Activated naive CD4-positive, alpha-beta T cell treated with anti-CD3 and anti-CD28 coated beads for 36 hours (primary cell): Measurements from ENCODE around the gene DCC. TPM values are rescaled to one million over a fixed set of nuclear protein-coding genes. Genes with fewer than 3 reads are reported as not detected.

Experiments used
- CTCF ChIA-PET: fragments of 350-600 bp; sonication (Branson Sonifier 250); formaldehyde crosslinking; loops from one replicate; lab custom pipeline; 2021; ENCODE audit warnings: antibody characterized with exemption; lab: Charles Lee
- DNase-seq: peaks from one replicate; pipeline ENCODE4 v3.0.0-alpha.2; 2020
- H3K27ac Mint-ChIP-seq: one replicate; pipeline ENCODE4 v1.8.0; 2021; ENCODE audit warnings: mild to moderate bottlenecking, mixed read lengths
- H3K27me3 Mint-ChIP-seq: one replicate; pipeline ENCODE4 v1.8.0; 2021; ENCODE audit warnings: low read depth, mixed read lengths
- H3K36me3 Mint-ChIP-seq: one replicate; pipeline ENCODE4 v1.8.0; 2021; ENCODE audit warnings: low read depth, mixed read lengths
- H3K4me1 Mint-ChIP-seq: one replicate; pipeline ENCODE4 v1.8.0; 2021; ENCODE audit warnings: low read depth, mixed read lengths
- H3K4me3 Mint-ChIP-seq: one replicate; pipeline ENCODE4 v1.8.0; 2021; ENCODE audit warnings: mild to moderate bottlenecking, moderate library complexity, mixed read lengths
- H3K9me3 Mint-ChIP-seq: one replicate; pipeline ENCODE4 v1.8.0; 2021; ENCODE audit warnings: mixed read lengths
- intact Hi-C: fragments of 100-400 bp; cut with micrococcal nuclease; formaldehyde crosslinking; loops from one replicate; pipeline ENCODE4 v1.15.1; 2023
- total RNA-seq, 2 experiments: library from RNA; stranded (reverse); gene quantifications; one replicate each; pipeline ENCODE4 v1.2.3, GENCODE V29; 2021

Gene DCC
- total RNA-seq, 2 experiments from 2014 or later, result not detected

- DNase-seq, result no peak
- Mint-ChIP-seq H3K4me3 (no peak overlapping the region), H3K27ac (no peak overlapping the region), H3K27me3 (no peaks in the 10 kb centered on the region), H3K4me1 (no peaks in the 10 kb centered on the region), H3K36me3 (no peaks in the 10 kb centered on the region), H3K9me3 (no peaks in the 10 kb centered on the region)
- intact Hi-C loops, result no loop called here
- CTCF ChIA-PET, result no interaction called here
These were observed 63.5 kb downstream of the DCC start for GRCh38 chr18:52403291-52404021.

DNA sequence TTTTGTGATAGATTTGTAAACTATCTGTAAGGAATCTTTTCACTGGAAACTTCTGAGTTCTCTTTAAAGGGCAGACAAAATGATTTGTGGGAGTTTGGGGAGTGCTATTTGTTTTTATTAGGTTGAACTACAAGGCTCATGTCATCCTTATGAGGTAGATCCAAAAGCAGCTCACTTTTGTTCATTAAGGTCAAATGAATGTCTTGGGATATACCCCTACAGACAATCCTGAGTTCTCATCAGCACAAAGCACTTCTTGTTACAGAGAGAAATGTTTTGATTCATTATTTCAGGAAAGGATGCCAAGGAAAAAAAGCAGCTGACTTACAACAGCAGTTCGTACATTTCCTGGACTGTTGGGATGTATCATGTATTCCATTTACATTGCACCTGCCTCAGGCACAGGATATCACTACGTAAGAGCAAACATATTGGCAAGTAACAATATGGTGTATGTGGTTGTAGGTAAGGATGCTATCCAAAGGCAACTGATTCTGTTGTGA lies 68.9 kb downstream of the DCC start:
- intact Hi-C loops, result no loop called here
- Mint-ChIP-seq H3K9me3 (no peaks in the 10 kb centered on the region), H3K27ac (no peak overlapping the region), H3K4me1 (no peaks in the 10 kb centered on the region), H3K36me3 (no peaks in the 10 kb centered on the region), H3K4me3 (no peak overlapping the region), H3K27me3 (no peaks in the 10 kb centered on the region)
- no peak for DNase-seq
- CTCF ChIA-PET, result no interaction called here

DNA sequence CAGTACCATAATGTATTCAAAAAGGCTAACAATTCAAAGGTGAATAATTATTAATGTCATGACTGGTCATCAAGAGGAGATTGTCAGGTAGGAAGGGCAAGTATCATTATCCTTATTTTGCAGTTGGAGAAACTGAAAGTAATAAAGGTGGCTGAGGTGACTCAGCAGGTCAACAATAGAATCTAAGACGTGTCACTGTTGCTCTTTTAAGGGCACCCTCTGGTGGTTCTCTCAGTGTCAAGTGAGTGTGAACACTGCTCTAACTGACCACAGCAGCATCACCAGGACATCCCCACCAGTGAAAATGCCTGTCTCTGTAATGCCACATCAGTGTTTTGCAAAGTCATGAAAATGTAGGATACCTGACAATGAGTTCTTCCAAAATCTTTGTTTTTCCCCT lies 69.7 kb downstream of the DCC start:
- intact Hi-C loops, result no loop called here
- no peak overlapping the region for H3K27ac Mint-ChIP-seq
- no peak for DNase-seq
- no peaks in the 10 kb centered on the region for H3K4me1 Mint-ChIP-seq
- no peaks in the 10 kb centered on the region for H3K36me3 Mint-ChIP-seq
- CTCF ChIA-PET, result no interaction called here
- no peak overlapping the region for H3K4me3 Mint-ChIP-seq
- no peaks in the 10 kb centered on the region for H3K27me3 Mint-ChIP-seq
- H3K9me3 Mint-ChIP-seq, result no peaks in the 10 kb centered on the region

DNA sequence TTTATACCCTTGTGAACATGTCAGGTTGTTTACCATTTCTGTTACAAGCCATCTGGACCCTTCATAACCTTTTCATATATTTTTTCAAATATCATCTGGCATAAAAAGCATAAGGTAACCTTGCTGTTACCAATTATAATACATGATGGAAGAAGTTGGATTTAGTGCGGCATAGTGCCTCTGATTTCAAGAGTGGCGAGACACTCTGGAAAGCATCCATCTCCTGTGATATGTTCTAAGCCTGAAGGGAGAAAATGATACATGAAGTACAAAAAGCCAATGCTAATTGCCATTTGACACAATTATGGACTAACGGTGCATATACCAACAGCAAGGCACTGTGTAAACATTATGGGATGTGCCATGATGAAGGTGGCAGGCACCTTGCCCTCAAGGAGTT lies 75.1 kb downstream of the DCC start:
- H3K4me1 Mint-ChIP-seq, result no peaks in the 10 kb centered on the region
- no peaks in the 10 kb centered on the region for H3K9me3 Mint-ChIP-seq
- no peaks in the 10 kb centered on the region for H3K36me3 Mint-ChIP-seq
- H3K27me3 Mint-ChIP-seq, result no peaks in the 10 kb centered on the region
- DNase-seq, result no peak
- intact Hi-C loops, result no loop called here
- no peak overlapping the region for H3K4me3 Mint-ChIP-seq
- CTCF ChIA-PET, result no interaction called here
- no peak overlapping the region for H3K27ac Mint-ChIP-seq

DNA sequence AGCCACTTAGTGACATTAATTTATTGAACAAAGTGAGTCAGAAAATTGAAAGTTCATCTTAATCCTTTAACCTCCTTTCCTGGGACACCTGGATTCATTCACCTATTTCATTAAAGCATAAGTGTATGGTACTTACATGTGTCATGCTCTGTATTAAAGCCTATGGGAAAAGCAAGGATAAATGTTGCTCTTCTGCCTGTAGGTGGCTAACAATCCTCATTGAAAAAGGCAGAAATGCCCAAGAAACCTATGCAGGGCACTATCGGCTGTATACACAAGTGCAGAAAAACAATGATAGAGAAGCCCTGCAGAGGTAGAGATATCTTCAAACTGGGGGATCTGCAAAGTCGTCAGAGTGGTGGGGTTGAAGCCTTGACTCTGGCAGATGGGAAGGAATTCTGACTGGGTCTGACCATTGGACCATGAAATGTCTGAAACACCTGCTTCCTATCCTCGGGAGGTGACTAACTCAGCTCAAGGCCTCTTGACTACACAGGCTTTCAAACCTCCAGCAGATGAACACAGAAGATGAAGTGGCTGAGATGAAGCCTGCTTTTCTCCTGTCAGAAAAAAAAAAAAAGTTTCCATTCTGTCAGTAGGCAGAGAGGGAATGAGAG lies 83.1 kb downstream of the DCC start:
- no peaks in the 10 kb centered on the region for H3K27me3 Mint-ChIP-seq
- DNase-seq, result no peak
- no peaks in the 10 kb centered on the region for H3K4me1 Mint-ChIP-seq
- H3K27ac Mint-ChIP-seq, result no peak overlapping the region
- CTCF ChIA-PET, result interaction anchor here (0.7 kb wide), 1 partner anchor 49 kb away, joined by 3 read pairs; no protein-coding TSS in a partner anchor
- no peak overlapping the region for H3K4me3 Mint-ChIP-seq
- peaks cover 4% of the 10 kb centered on the region for H3K9me3 Mint-ChIP-seq
- no peaks in the 10 kb centered on the region for H3K36me3 Mint-ChIP-seq
- intact Hi-C loops, result no loop called here

DNA sequence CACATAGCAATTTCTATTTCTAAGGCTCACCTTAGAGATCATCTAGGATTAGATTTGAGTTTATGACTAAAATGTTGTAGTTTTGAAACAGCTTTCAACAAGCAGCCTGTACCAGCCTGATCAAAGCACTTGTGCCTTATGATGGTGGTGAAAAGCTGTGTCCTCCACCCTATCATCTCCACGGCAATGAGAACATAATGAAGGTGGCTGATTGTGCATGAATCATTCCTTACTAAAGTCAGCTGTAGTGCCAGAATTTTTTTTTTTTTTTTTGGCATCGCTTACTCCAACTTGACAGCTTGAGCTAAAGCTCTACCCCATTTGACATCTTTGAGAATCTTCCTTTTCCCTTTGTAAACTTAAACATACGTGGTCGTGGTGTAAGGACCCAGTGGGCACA lies 86.0 kb downstream of the DCC start:
- Mint-ChIP-seq H3K27ac (no peak overlapping the region), H3K4me3 (no peak overlapping the region), H3K9me3 (peaks cover 4% of the 10 kb centered on the region), H3K27me3 (no peaks in the 10 kb centered on the region), H3K36me3 (no peaks in the 10 kb centered on the region), H3K4me1 (no peaks in the 10 kb centered on the region)
- CTCF ChIA-PET, result no interaction called here
- DNase-seq, result no peak
- intact Hi-C loops, result no loop called here

DNA sequence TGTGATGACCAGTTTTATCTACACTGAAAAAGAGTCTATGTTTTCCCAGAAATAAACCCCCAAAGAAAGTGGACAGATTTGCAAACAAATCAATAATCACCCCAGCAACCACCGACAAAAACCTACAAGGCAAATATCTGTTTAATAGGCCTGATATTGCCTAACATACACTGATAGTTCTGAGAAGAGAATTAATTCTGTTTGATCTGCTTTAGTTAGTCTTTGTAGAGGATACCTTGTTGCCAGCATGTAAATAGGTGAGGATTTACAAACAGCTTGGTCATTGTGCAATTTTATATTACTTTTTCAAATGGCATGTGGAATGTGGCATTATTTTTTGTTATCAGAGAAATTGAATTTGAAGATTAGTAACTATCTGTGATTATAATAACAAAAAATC lies 86.5 kb downstream of the DCC start:
- no peak overlapping the region for H3K27ac Mint-ChIP-seq
- no peaks in the 10 kb centered on the region for H3K36me3 Mint-ChIP-seq
- intact Hi-C loops, result no loop called here
- CTCF ChIA-PET, result no interaction called here
- no peak for DNase-seq
- H3K27me3 Mint-ChIP-seq, result no peaks in the 10 kb centered on the region
- peaks cover 4% of the 10 kb centered on the region for H3K9me3 Mint-ChIP-seq
- no peaks in the 10 kb centered on the region for H3K4me1 Mint-ChIP-seq
- no peak overlapping the region for H3K4me3 Mint-ChIP-seq

DNA sequence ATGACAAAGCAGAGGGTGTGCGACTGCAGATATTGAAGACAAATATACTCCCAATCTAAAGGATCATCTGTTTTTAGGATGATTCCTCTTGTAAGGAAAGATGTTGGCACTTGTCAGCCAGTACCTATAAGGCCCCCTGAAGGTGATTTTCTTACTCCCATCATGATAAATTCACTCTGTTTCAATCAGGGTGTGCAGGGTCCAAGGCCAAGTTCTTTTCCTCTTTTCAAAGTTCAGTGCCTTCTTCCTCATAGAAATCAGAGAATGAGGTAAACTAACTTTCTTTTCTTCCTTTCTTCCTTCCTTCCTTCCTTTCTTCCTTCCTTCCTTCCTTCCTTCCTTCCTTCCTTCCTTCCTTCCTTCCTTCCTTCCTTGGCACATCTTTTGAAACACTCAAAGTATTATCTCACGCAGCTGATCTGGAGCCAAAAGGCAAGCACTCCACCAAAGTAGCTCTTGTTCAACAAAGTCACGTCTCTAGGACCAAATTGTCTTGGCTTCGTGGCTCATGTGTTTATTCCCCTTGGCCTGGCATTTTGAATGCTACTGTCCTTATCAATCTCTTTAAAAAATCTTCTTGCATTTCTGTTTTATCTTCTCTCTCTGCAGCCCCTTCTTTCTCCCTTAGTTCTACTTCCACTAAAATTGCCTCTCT lies 87.7 kb downstream of the DCC start:
- H3K27me3 Mint-ChIP-seq, result no peaks in the 10 kb centered on the region
- H3K9me3 Mint-ChIP-seq, result peaks cover 1% of the 10 kb centered on the region
- CTCF ChIA-PET, result no interaction called here
- no peaks in the 10 kb centered on the region for H3K4me1 Mint-ChIP-seq
- no peak overlapping the region for H3K4me3 Mint-ChIP-seq
- no peak for DNase-seq
- no peak overlapping the region for H3K27ac Mint-ChIP-seq
- intact Hi-C loops, result no loop called here
- no peaks in the 10 kb centered on the region for H3K36me3 Mint-ChIP-seq

- Mint-ChIP-seq H3K27me3 (no peaks in the 10 kb centered on the region), H3K27ac (no peak overlapping the region), H3K9me3 (no peaks in the 10 kb centered on the region), H3K4me1 (no peaks in the 10 kb centered on the region), H3K4me3 (no peak overlapping the region), H3K36me3 (no peaks in the 10 kb centered on the region)
- DNase-seq, result no peak
- intact Hi-C loops, result no loop called here
- CTCF ChIA-PET, result no interaction called here
These were observed 91.7 kb downstream of the DCC start for GRCh38 chr18:52431683-52432082.

- Mint-ChIP-seq H3K4me3 (no peak overlapping the region), H3K36me3 (no peaks in the 10 kb centered on the region), H3K27ac (no peak overlapping the region), H3K4me1 (no peaks in the 10 kb centered on the region), H3K9me3 (no peaks in the 10 kb centered on the region), H3K27me3 (peaks cover 2% of the 10 kb centered on the region)
- CTCF ChIA-PET, result no interaction called here
- no peak for DNase-seq
- intact Hi-C loops, result no loop called here
These were observed 93.8 kb downstream of the DCC start for GRCh38 chr18:52433797-52434196.

- peaks cover 2% of the 10 kb centered on the region for H3K27me3 Mint-ChIP-seq
- H3K36me3 Mint-ChIP-seq, result no peaks in the 10 kb centered on the region
- H3K4me1 Mint-ChIP-seq, result no peaks in the 10 kb centered on the region
- intact Hi-C loops, result no loop called here
- H3K4me3 Mint-ChIP-seq, result no peak overlapping the region
- H3K27ac Mint-ChIP-seq, result no peak overlapping the region
- no peak for DNase-seq
- CTCF ChIA-PET, result interaction anchor here (0.5 kb wide), 1 partner anchor 464 kb away, joined by 3 read pairs; no protein-coding TSS in a partner anchor
- no peaks in the 10 kb centered on the region for H3K9me3 Mint-ChIP-seq
These were observed 95.3 kb downstream of the DCC start for GRCh38 chr18:52435301-52435700.

- no peak overlapping the region for H3K4me3 Mint-ChIP-seq
- H3K36me3 Mint-ChIP-seq, result no peaks in the 10 kb centered on the region
- intact Hi-C loops, result no loop called here
- CTCF ChIA-PET, result no interaction called here
- no peak overlapping the region for H3K27ac Mint-ChIP-seq
- no peaks in the 10 kb centered on the region for H3K9me3 Mint-ChIP-seq
- no peak for DNase-seq
- H3K27me3 Mint-ChIP-seq, result peaks cover 2% of the 10 kb centered on the region
- no peaks in the 10 kb centered on the region for H3K4me1 Mint-ChIP-seq
These were observed 97.2 kb downstream of the DCC start for GRCh38 chr18:52437161-52437560.

- CTCF ChIA-PET, result no interaction called here
- intact Hi-C loops, result no loop called here
- DNase-seq, result no peak
- Mint-ChIP-seq H3K27ac (no peak overlapping the region), H3K36me3 (no peaks in the 10 kb centered on the region), H3K4me3 (no peak overlapping the region), H3K27me3 (peaks cover 2% of the 10 kb centered on the region), H3K9me3 (no peaks in the 10 kb centered on the region), H3K4me1 (no peaks in the 10 kb centered on the region)
These were observed 99.5 kb downstream of the DCC start for GRCh38 chr18:52439457-52439856.
